Effector CD4-positive, alpha-beta T cell (primary cell): ENCODE measurements around the gene CCNK.

Experiments
- DNase-seq: peaks from one replicate; pipeline ENCODE4 v3.0.0-alpha.2; 2020

CCNK gene

DNA sequence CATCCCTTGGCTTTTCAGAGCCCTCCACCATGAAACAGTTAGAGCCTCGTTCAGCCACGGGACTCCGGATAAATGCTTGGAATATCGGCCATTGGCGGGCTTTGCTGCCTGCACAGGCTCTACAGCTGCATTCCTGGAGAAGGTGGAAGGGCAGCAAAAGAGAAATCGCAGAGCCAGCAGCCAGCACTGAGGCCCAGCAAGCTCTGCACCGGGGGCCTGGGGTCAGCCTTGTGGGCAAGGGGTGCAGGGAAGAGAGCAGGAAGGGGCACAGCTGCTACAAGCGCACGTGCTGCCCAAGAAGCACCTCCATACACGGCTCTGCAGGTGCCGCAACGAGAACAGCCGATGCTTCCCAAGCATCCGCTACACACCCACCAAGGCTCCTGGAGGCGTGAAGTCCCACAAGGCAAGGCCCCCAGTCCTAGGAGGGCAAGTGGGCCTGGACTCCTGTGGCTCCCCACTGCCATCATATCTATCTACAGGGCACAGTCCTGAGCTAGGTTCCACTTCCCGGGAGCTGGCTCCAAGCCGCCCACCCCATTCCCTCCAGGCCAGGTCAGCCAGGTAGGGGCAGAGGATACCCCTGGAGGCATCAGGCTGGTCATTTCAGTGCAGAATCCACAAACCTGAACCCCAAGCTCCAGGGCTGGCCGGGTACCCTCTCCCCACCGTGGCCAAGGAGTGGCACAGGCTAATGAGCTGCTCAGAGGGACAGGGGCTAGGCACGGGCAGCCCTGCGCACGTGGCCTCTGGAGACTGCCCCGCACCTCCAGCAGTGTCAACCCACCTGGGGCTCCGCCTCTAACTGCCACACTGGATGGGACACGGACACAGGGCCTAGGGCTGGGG lies 40.2 kb downstream of the CCNK start:
- no peak for DNase-seq

DNA sequence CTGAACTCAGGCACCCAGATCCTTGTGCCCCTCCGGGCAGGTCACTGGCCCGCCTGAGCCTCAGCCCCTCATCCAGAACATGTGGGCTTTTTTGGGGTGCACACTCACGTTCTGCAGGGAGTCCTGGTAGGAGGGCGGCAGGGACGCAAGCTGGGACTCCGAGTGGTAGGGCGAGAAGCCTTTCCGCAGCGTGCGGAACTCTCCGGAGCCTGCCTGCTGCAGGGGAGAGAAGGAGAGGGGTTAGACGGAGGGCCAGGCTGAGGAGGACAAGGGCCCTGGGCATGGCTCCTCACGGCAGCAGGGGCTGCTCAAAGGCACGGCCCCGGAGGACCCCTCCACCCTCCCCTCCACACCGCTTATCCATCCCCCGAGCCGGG lies 40.8 kb downstream of the CCNK start:
- no peak for DNase-seq

DNA sequence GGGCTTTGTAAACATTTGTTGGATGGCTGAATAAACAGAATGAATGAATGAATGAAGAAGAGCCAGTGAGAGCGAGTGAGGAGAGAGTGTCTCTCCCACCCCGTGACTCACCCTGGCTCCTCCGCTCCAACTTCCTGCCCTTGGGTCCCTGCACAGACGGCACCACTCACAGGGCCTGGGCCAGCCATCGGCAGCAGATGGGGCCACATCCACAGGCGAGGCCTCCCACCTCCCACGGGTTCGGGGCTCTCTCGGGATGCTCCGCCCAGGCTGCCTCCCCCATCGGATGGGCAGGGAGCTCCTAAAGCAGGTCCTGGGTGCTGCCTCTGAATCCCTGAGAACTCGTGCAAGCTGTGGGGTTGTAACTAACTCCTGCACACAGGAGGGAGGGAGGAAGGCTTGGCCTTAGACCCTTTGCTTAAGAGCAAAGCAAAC lies 41.3 kb downstream of the CCNK start:
- no peak for DNase-seq

DNA sequence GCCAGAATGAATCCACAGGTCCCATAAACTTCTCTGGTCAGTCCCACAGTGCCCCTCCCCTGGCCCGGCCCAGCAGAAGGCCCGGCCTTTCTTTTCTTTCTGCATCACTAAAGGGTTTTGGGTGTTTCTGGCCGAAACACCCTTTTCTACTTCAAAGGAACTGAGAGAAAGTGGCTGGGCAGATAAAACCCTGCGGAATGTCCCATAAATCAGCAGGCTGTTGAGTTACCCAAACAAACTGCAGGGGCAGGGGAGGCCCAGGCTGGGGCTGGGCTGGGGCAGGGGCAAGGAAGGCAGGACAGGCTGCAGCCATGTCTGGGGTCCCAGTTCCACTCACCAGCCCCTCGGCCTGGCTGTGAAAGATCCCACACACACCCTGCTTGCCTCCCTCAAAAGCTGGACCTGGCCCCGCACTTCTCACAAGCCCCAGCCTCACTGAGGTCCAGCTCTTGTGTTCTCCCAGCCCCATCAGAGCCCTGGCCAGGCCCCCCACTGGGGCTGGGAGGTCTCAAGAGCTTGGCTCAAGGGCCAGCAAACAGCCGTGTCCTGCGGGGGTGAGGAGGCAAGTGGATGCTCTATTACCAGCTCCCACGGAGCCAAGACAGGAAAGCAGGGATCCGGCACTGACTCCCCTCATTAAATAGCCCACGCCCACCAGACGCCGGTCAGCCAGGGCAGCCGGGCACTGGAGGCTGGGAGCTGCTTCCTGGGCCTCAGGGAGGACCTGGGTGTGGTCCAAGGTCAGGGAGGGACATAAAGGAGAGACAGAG lies 41.9 kb downstream of the CCNK start:
- DNase-seq: no peak

DNA sequence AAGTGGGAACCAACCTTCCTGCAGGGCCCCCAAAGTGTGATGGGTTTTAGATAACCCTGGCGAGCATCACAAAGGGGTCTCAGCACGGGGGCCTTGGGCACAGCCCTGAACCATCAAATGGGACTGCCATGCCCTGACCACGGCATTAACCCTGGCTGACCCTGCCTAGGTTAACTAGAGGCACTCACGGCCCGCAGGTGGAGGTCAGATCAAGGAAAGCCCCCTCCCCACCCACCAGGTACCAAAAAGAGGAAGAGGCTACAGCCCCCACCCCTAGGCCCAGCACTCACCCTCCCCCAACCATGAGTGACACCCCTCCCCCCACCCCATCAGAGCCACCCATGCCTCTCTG lies 42.5 kb downstream of the CCNK start:
- DNase-seq: no peak

DNA sequence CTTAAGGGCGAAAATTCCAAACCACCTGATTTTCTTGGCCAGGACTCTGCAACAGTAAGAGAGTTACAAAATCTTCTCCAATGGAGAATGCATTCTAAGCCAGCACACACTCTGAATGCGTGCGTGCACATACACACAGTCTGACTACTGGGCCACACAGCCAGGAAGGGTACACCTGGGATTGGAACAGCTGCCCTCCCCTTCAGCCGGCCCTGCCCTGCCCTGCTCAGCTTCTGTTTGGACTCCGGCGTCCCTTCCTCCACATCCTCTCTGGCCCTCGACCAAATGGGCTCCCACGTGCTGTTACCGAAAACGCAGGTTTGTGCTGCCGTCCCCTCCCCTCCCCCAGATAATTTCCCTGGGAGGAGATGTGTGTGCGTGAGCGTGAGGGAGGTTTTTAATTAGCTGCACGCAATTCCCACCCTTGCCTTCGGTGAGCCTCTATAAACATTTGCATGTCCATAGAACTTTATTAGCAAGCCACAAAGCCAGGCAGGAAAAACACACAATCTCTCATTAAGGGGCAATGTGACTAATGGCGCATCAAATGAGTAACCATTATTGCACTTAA lies 43.0 kb downstream of the CCNK start:
- no peak for DNase-seq

DNA sequence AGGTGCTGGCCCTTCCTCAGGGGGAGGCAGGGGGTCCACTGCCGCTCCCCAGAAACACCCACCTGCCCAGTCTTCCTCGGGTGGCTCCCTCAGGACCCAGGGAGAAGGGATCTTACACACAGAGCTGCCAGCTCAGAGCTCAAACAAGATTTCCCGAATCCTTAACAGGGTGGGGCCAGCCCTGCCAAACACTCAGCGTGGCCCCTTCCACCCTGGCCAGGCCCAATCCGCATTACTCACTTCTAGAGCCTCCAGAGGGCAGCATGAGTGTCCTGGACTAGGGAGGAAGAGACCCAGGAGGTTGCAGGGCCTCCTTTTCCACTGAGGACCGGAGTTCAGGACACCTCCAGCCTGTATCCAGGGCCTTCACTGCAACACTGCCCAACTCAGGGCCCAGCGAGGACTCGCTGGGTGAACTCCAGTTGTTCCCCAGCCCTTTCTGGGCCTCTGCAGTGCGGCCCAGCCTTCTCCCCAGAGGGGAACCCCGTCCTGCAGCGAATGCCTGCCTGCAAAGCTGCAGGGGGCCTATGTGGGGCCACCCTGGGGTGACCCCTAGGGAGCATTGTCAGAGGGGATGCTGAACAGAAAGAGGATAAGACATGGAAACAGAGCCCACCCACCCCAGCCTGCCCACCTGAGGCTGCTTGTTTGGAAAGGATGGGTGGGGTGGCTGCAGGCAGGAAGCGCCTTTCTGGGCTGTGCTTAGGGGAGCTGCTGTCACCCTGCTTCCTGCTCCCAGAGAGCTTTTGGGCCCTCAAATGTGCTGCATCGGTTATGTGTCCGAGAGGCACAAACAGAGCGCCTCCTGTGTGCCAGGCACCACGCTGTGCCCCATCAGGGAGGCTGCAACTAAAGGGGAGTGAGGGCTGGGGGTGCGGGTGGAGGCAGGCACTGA lies 43.8 kb downstream of the CCNK start:
- DNase-seq: no peak

DNA sequence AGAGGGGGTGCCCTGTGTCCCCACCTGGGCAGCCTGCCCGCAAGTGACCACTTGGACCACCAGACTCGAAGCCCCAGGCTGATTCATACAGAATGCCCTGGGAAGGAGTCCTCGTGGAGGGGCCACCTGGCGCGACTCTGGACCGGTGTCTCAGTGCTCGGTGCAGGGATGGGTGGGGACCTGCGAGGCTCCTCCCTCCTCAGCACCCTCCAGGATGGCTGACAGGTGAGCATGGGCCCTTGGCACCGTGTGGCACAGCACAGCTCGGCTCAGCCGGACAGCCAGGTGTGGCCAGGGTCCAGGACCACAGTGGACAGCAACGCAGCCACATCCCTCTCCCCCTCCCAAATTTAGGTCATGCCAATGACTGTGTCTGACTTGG lies 44.5 kb downstream of the CCNK start:
- DNase-seq: no peak

DNA sequence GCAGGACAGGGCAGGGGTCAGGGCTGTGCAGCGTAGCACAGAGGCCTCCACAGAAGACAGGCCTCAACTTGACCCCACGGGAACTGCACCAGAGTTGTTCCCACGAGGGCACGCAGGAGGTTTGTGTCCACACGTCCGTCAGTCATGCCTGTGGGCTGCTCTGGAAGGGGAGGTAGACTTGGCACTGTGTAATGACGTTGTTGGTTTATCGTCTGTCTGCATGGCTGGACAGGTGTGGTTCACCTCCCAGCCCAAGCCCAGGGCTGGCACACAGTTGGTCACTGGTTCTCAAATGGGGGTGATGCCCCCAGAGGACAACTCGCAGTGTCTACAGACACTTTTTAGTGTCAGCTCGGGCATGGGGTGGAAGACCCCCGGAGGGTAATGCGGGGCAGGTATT lies 45.8 kb downstream of the CCNK start:
- DNase-seq: no peak

DNA sequence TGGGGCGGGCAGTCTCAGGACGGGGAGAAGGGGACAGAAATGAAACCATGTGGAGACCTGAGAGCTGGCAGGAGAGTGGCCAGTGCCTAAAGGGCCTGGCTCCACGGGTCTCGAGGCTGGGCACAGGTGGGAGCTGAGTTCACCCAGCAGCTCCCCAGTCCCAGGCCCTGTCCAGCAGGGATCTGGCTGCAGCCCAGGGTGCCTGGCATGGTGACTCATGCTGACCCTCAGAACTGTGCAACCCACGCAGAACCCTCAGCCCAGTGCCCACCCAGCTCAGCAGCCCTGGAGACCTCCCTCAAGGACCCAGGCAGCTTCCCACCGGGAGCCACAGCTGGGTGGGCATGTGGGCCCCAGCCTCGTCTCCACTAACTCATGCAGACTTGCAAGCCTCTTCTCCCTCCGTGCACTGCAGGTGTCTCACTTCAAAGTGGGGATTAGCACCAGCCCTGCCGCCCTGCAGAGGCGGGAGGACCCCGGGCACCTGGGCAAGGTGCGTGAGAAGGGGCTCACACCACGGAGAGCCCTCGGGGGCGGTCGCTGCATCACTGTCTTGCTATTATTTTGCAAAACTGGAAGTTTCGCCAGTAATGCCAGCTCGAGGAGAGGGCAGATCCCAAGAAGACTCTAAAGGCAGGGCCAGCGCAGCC lies 46.3 kb downstream of the CCNK start:
- no peak for DNase-seq

DNA sequence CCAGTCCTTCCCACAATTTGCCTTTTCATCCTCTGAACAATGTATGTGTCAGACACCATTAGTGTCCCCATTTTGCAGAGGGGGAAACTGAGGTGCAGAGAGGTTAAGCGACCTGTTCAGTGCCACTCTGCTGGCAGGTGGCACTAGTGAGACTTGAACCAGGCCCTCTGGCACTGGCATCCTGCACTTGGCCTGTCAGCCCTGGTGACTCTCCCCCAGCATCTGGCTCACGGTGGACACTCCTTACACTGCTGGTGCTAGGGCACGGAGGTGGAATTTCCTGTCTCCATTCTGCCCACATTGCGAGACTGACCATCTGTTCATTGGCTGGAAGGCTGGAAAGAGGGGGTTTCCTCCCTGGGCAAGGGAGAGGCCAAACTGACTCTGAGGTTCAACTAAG lies 48.7 kb downstream of the CCNK start:
- DNase-seq: no peak

DNA sequence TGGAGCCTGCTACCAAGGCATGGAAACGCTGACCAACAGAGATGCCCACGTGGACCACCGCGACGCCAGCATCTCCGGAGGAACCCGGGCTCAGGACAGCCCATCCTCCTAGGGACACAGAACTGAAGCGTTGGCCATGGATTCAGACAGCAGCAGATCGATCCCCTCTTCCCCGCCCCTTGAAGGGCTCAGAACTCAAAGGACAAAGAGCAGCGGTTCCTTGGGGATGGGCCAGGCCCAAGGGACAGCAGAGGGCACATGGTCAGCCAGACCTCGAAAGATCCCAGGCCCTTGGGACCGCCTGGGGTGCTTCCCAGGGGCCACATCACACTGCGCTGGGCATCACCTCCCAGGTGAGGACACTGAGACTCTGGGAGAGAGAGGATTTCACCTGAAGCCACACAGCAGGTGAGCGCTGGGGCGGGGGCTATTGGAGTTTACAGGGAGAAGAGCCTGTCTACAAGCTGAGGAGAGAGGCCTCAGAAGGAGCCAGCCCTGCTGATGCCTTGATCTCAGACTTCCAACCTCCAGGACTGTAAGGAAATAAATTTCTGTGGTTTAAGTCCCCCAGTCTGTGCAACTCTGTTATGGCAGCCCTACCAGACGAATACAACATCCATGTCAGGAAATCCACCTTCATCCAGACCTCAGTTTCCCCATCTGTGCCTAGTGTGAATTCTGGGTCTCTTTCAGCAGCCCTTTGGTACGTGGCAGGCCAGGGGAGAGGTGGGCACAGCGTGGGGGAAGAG lies 49.4 kb downstream of the CCNK start:
- no peak for DNase-seq

DNA sequence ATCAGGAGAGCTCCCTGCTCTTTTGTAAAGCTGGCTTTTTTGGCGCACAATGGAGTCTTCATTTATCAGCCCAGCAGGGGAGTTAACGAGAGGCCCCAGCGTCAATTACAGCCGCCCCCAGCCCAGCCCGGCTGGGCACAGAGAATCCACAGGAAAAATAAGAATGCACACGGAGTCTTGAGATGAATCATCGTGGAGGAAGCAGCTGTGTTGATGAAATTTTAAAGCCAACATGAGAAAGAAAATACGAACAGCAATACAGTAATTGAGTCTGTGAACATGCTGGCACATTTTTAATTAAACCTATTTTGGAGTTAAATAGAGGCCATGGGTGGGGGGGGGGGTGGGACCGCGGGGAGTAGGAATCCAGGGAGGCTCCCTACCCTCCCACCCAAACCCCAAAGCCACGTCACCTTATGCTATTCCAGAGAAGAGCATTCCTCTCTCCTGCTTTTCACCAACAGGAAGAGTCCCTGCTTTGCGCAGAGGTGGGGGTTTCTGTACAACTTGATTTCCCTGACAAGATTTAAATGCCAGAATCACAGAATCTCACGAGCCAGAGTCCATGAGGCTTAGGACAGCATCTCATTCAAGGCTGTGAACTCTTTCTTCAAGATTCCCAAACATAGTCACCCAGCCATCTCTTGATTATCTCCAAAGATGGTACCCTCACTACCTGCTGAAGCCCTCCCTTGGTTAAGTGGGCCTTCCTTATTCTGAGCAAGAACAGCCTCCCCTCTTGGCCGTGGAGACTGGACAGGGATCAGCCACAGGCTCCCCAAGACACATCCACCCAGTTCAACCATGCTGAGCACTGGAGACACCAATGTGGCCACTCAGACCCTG lies 50.3 kb downstream of the CCNK start:
- no peak for DNase-seq

DNA sequence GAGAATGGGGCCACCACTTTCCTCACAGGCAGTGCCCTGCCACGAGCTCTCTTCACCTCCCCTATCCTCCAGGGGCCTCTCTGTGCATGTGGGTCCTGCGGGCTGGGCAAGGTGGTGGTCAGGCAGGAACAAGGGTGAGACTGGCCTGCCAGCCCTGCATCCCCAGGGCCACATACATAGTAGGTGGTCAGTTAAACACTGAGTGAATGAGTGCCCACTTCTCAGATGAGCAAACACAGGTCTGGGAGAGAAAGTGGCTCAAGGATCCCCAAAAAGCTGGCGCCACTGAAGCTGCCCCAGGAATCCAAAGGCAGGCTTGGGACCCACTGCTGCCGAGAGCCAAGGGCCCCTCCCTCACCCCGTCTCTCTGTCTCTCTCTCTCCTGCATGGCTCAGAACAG lies 51.1 kb downstream of the CCNK start:
- no peak for DNase-seq

DNA sequence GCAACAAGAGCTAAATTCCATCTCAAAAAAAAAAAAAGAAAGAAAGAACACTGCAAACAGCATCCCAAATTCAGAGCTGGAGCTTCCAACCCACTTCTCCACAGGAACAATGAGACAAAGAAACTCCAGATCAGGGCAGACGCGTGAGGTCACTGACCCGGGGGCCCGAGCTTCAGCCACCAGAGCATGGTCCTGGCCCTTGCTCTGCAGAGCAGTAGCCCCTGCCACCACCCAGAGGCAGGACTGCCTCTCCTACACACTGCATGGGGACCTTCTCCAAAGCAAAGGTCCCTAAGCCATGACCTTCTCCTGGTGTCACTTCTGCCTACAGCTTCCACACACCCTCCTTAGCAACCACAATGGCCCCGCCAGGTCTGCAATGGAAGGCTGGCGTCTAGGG lies 53.1 kb downstream of the CCNK start:
- DNase-seq: no peak

DNA sequence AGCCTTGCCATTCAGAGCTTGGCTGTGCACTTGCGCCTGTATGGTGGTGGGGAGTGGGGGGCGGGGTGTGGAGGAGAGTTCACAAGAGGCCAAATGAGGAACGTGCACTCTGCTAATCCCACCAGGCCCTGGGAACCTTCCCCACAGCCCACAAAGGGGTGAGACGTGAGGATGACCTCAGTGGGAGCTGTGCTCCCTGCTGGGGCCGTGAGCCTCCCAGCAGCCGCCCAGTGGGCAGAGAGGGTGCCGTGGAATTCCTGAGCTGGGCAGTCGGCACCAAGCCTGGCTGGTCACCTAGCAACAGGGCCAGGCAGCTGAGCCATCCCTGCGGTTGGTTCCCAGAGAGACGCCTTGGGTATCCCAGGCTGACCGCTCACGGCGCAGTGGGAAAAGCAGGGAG lies 53.7 kb downstream of the CCNK start:
- no peak for DNase-seq

DNA sequence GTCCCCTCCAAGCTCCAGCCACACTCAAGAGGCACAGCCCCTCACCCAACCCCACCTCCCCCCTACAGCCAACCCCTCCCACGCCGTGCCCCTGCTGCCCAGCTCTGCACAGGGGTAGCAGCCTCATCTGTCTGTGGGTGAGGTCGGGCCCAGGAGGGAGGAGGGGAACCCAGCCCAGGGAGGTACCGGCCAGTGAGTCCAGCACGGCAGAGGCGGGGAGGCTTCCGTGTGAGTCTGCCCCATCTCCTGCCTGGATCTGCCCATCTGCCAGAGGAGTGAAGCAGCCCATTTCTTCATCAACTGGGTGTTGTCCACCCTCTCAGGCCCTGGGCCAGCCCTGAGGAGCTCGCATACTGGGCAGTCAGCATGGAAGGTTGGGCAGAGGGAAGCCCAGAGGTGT lies 54.2 kb downstream of the CCNK start:
- DNase-seq: no peak

DNA sequence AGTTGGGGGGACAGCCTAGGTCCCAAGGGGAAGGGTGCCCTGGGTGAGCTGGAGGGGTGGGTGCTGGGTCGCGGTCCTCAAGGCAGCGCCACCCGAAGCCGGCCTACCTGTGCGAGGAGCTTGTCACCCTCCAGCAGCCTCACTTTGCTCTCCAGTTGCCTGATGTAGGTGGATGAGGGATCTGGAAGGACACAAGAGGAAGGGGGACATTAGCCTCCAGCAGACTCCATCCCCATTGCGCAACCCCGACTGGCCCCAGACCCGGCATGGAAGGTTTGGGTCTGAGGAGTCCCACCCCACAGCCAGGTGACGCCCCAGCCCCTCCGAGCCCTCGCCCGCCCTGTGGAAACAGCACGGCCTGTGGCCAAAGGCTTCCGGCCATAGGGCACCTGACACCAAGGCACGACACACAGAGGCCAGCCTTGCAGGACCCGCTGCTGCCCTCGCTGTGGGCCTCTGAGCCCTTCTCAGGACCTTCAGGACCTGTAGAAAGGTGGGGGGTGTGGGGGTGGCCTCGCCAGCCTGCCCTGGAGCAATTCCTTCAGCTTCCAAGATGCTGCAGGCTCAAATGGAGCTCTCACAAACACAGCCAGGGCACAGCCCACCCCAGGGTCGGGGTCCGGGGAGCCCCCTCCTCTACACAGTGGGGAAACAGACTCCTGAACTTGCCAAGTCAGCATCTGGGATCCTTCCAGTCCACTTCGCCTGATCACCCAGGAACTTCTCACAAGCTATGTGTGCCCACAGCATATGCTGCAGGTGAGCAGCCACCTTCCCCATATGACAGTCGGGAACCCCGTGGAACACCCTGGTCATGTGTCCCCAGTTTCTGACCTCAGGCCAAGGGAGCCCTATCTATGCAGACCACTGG lies 54.9 kb downstream of the CCNK start:
- no peak for DNase-seq

DNA sequence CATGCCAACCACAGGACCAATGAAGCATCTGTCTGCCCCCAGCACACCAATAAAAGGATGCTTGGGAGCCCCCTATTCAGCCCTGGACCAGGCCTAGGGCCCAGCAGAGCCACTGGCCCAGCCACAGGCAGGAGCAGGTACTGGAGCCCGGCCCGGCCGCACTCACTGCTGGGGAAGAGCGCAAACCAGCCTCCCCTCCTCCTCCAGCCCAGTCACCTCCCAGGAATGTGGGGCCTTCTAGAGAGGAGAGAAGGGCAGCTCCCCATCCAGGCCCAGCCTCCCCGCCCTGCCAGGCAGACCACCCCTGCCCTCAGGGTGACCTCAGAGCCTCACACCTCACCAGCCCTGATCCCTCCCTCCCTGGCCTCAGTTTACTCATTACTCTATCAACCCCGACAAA lies 56.2 kb downstream of the CCNK start:
- no peak for DNase-seq

DNA sequence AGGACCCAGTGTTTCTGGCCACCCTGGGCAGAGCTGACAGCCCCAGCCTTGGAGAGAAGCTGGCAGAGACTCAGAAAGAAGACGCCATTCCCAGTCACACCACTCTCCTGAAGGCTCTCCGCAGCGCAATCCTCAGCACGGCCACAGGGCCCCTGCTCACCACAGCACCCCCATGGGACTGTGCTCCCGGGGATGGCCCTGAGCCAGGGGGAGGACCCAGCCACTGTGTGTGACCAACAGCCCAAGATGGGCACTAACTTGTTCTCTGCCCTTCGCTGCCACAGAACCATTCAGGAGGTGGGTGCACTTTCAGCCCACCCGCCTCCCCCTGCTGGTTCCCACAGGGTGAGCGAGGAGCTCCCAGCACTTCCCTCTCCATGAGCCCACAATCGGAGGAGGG lies 57.1 kb downstream of the CCNK start:
- no peak for DNase-seq
